GM12864 (cell line): Measurements from ENCODE around the gene KRT35.

ENCODE experiments used
- DNase-seq: peaks from one replicate; pipeline ENCODE4 v3.0.0-alpha.2; 2011; ENCODE audit warnings: low read depth
- H3K4me3 ChIP-seq: 2 replicates; pipeline ENCODE4 v1.5.1; 2011; ENCODE audit warnings: mild to moderate bottlenecking, low read depth, low read length, control low read depth
- CTCF ChIP-seq: IDR thresholded peaks from 2 replicates; pipeline ENCODE4 v1.5.1; 2011; ENCODE audit warnings: low read depth, mild to moderate bottlenecking, moderate library complexity, low read length, control low read depth, inconsistent platforms; ENCODE audit errors: missing control alignments

Gene KRT35

DNA sequence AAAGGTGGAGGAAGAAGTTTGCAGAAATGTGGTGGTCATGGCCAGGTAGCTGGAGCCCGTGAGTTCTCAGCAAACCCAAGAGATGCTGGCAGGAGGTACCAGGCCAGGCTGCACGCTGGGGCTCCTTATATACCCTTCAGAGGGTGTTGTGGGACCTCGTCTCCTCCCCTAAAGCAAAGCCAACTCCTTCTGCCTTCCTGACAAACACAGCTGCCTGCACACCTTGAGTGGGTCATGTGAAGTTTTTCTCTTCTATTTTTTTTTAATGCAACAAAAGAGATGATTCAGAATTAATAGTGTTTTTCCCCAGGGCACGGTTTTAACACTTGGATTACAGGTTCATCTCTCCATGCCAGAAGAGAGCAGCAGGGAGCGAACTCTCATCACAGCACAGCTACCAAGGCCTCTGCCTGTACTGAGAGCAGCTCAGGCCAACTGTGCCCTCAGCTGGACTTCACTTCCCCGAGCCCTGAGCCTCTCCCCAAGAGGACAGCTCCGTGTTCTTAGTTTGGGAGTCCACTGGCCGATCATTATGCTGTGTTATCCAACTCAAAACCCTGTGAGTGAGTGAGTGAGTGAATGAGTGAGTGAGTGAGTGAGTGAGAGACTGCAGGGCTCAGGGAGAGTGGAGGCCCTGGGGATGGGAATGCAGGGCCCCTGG, 38.0 kb upstream of the KRT35 start, which contains the start of gene KRT15:
Gene KRT15, minus strand, starts transcription at position 102 of the 661 bp plus-strand sequence. Its CDS starts 63 bp downstream, at position 39.
- TF ChIP-seq CTCF = no peak
- no peak for DNase-seq
- H3K4me3 ChIP-seq = no peak within 1 kb of the TSS

- no peak for TF ChIP-seq CTCF
- no peak for DNase-seq
- H3K4me3 ChIP-seq = no peak overlapping the region
Observed at GRCh38 chr17:41518031-41518430, 37.1 kb upstream of the KRT35 start.

DNA sequence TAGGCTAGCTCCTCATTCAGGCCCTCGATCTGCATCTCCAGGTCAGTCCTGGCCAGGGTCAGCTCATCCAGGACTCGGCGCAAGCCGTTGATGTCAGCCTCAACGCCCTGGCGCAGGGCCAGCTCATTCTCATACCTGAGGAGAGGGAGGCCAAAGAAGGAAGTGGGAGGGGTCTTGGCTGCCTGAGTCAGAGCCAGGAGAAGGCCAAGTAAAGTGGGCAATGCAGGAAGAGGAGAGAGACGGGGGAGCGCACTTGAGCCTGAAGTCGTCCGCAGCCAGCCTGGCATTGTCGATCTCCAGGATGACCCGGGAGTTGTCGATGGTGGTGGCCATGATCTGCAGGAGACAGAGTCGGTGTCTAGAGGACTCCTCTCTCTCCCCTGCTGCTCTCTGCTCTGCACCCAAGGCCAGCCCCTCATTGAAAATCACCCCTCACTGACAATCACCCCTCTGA, 35.9 kb upstream of the KRT35 start:
- no peak overlapping the region for H3K4me3 ChIP-seq
- no peak for DNase-seq
- TF ChIP-seq CTCF = no peak

- no peak overlapping the region for H3K4me3 ChIP-seq
- DNase-seq = no peak
- TF ChIP-seq CTCF = no peak
Observed at GRCh38 chr17:41516147-41516829, 35.3 kb upstream of the KRT35 start.

DNA sequence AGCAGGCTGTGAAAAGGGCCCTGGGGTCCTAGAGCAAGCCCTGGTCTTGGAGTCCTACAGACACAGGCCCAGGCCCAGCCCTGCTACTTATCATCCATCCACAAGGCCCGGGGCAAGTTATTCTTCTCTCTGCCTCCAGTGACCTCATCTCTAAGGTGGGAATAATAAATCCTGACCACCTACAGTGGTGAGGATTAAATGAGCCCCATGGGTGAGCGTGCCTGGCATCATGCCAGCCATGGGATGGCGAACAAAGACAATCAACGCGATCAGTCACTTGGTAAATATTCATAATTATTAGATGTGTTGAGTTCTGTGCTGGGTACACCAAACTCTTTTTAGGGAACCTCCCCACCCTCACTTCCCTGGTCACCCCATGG, 32.2 kb upstream of the KRT35 start:
- H3K4me3 ChIP-seq = no peak overlapping the region
- TF ChIP-seq CTCF = no peak
- DNase-seq = no peak

GRCh38 chr17:41512546-41513167, 31.7 kb upstream of the KRT35 start:
- no peak for DNase-seq
- no peak overlapping the region for H3K4me3 ChIP-seq
- TF ChIP-seq CTCF = no peak
